HG03457 (cell line): Measurements from ENCODE around the gene TAF11L11.
"Not testable (repeated sequence)": the region's sequence is repeated elsewhere in the genome, so short reads cannot be mapped to it uniquely, and the experiment has no call there.

Experiments used
- ATAC-seq: cut with Tn5 transposase; IDR thresholded peaks from one replicate; pipeline ENCODE4 v1.9.1; 2021; ENCODE audit warnings: moderate number of reproducible peaks; ENCODE audit not compliant: unreplicated experiment

TAF11L11 gene

DNA sequence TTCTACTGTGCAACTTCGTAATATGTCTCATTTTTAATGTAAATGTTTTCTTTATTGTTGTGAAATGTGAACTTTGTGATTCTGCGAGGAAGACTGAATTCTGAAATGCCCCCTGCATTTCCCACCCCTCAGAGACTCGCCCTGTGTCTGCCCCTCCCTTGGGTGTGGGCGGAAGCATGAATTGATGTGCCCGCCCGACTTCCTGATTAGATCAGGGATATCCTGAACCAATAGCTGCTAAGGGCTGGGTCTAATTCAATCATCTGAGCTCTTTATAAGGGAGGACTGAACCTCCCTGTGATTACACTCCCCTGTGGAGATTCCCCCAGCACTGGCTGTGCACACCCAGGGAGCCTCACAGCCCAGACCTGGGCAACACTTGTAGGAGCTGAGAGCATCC, at the start of gene TAF11L11:
TSS of gene TAF11L11 (plus strand) at position 304 of the 400 bp plus-strand sequence.
- not testable (repeated sequence) for ATAC-seq

DNA sequence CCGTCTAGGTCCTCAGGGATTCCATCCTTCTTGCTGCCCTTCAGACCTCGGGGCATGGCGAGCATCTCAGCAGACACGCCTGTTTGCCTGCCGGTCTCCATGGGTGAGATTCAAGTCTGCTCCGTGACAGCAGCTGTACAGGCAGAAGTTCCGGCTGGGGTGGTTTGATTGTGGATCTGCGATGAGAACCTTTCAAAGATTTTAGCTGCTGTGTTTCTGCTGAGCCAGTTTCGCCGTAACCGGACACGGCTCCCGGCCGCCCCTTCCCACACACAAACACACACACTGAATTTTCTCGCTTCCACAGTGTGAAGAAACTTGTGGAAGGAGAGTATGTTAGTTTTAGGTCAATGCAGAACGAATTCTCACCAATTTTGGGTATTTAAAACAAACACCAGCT, 18.3 kb upstream of the TAF11L11 start, which contains the start of gene TAF11L7:
TSS of gene TAF11L7 (minus strand) at position 101 of the 400 bp plus-strand sequence.
- ATAC-seq: not testable (repeated sequence)

DNA sequence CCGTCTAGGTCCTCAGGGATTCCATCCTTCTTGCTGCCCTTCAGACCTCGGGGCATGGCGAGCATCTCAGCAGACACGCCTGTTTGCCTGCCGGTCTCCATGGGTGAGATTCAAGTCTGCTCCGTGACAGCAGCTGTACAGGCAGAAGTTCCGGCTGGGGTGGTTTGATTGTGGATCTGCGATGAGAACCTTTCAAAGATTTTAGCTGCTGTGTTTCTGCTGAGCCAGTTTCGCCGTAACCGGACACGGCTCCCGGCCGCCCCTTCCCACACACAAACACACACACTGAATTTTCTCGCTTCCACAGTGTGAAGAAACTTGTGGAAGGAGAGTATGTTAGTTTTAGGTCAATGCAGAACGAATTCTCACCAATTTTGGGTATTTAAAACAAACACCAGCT, 13.1 kb upstream of the TAF11L11 start, which contains the start of gene TAF11L8:
TSS of gene TAF11L8 (minus strand) at position 101 of the 400 bp plus-strand sequence.
- ATAC-seq: not testable (repeated sequence)

DNA sequence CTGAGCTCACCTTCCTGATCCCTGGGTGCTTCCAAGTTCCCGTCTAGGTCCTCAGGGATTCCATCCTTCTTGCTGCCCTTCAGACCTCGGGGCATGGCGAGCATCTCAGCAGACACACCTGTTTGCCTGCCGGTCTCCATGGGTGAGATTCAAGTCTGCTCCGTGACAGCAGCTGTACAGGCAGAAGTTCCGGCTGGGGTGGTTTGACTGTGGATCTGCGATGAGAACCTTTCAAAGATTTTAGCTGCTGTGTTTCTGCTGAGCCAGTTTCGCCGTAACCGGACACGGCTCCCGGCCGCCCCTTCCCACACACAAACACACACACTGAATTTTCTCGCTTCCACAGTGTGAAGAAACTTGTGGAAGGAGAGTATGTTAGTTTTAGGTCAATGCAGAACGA, 9.7 kb upstream of the TAF11L11 start, which contains the start of gene TAF11L9:
TSS of gene TAF11L9 (minus strand) at position 140 of the 400 bp plus-strand sequence.
- ATAC-seq: not testable (repeated sequence)

DNA sequence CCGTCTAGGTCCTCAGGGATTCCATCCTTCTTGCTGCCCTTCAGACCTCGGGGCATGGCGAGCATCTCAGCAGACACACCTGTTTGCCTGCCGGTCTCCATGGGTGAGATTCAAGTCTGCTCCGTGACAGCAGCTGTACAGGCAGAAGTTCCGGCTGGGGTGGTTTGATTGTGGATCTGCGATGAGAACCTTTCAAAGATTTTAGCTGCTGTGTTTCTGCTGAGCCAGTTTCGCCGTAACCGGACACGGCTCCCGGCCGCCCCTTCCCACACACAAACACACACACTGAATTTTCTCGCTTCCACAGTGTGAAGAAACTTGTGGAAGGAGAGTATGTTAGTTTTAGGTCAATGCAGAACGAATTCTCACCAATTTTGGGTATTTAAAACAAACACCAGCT, 6.3 kb upstream of the TAF11L11 start, which contains the start of gene TAF11L10:
TSS of gene TAF11L10 (minus strand) at position 101 of the 400 bp plus-strand sequence.
- not testable (repeated sequence) for ATAC-seq

DNA sequence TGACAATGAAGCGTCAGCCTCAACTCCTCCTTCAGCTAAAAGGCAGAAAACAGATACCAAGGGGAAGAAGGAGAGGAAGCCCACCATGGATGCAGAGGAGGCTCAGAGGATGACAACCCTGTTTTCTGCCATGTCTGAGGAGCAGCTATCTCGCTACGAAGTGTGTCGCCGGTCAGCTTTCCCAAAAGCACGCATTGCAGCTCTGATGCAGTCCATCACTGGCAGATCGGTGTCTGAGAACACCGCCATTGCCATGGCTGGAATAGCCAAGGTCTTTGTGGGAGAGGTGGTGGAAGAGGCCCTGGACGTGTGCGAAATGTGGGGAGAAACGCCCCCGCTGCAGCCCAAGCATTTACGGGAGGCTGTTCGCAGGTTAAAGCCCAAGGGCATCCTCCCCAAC, 968 bp downstream of the TAF11L11 start:
- no peak for ATAC-seq

DNA sequence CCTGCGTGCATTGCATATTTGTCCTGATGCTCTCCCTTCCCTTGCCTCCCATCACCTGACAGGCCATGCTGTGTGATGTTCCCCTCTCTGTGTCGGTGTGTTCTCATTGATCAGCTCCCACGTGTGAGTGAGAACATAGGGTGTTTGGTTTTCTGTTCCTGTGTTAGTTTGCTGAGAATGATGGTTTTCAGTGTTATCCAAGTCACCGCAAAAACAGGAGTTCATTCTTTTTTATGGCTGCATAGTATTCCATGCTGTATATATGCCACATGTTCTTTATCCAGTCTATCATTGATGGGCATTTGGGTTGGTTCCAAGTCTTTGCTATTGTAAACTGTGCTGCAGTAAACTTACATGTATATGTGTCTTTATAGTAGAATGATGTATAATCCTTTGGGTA, 3.5 kb downstream of the TAF11L11 start:
- ATAC-seq: not testable (repeated sequence)

DNA sequence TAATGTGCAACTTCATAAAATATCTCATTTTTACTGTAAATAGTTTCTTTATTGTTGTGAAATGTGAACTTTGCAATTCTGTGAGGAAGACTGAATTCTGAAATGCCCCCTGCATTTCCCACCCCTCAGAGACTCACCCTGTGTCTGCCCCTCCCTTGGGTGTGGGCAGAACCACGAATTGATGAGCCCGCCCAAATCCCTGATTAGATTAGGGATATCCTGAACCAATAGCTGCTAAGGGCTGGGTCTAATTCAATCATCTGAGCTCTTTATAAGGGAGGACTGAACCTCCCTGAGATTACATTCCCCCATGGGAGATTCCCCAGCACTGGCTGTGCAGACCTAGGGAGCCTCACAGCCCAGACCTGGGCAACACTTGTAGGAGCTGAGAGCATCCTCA, 6.1 kb downstream of the TAF11L11 start, which contains the start of gene TAF11L12:
TSS of gene TAF11L12 (plus strand) at position 301 of the 400 bp plus-strand sequence.
- ATAC-seq: not testable (repeated sequence)

DNA sequence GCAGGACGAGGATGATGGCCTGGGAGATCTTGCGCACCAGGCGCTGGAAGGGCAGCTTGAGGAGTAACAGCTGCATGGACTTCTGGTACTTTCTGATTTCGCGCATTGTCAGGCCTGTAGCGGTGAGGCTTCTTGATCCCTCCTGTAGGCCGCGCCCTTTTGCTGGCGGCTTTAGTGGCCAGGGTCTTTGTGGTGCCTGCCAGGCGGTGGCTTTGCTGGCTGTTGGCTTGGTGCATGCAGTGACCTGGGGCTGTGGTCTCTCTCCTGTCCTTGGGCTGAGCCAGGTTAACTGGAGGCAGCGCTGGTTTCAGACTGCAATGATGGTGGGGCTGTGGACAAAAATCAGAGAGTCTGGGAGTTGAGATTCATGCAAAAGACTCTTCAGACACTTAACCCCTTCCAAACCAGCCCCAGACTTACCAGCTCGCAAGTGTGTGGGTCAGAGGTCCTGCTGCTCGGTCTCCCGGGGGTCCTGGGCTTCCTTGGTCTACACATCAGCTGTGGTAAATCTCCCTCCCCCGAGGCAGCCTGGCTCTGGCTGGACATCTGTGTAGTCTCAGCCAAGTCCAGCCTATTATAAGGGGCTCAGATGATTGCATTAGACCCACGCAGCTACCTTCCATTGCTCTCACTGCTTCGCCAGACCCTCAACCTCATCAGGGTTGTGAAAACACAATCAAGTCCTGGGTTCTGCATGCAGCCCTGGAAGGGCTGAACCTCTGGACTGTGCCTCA, 11.1 kb downstream of the TAF11L11 start:
- ATAC-seq: no peak

DNA sequence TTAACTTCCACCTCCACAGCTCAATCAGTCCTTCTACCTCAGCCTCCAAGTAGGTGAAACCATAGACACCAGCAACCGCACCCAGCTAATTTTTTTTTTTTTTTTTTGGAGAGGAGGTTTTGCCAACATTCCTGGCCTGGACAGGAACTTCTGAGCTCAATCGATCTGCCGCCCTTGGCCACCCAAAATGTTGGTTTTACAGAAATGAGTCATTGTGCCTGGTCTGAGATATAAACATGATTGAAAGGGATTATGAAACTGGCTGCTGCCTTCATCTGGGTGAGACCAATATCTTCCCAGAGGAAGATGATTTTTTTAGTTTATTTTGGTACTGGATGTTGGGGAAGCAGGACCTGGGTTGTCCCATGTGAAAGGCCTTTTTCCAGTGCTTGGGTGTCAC, 15.4 kb downstream of the TAF11L11 start:
- ATAC-seq: no peak

DNA sequence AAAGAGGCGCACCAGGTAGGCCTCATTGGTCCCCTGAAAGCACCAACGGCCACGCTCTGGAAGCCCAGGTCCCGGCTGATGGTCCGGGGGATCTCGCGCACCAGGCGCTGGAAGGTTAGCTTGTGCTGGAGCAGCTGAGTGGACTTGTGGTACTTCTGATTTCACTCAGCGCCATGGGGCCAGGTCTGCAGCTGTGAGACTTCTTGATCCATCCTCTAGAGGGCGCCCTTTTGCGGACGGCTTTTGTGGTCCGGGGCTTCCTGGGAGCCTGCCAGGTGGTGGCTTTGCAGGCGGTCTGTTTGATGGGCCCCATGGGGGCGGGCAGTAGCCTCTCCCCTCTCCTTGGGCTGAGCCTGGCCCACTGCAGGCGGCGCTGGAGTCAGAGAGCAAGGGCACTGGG, 16.6 kb downstream of the TAF11L11 start:
- no peak for ATAC-seq

DNA sequence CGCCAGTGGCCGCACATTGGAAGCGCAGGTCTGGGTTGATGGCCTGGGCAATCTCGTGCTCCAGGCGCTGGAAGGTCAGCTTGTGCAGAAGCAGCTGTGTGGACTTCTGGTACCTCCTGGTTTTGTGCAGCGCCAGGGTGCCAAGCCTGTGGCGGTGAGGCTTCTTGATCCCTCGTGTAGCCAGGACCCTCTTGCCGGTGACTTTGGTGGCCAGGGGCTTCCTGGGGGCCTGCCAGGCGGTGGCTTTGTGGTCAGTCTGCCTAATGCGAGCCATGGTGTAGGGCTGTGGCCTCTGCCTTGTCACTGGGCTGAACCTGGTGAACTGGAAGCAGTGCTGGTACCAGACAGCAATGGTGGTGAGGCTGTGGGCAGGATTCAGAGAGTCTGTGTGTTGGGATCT, 21.7 kb downstream of the TAF11L11 start:
- ATAC-seq: no peak

DNA sequence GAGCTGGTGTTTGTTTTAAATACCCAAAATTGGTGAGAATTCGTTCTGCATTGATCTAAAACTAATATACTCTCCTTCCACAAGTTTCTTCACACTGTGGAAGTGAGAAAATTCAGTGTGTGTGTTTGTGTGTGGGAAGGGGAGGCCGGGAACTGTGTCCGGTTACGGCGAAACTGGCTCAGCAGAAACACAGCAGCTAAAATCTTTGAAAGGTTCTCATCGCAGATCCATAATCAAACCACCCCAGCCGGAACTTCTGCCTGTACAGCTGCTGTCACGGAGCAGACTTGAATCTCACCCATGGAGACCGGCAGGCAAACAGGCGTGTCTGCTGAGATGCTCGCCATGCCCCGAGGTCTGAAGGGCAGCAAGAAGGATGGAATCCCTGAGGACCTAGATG, 27.8 kb downstream of the TAF11L11 start, which contains the start of gene TAF11L13:
TSS of gene TAF11L13 (plus strand) at position 301 of the 400 bp plus-strand sequence.
- not testable (repeated sequence) for ATAC-seq

DNA sequence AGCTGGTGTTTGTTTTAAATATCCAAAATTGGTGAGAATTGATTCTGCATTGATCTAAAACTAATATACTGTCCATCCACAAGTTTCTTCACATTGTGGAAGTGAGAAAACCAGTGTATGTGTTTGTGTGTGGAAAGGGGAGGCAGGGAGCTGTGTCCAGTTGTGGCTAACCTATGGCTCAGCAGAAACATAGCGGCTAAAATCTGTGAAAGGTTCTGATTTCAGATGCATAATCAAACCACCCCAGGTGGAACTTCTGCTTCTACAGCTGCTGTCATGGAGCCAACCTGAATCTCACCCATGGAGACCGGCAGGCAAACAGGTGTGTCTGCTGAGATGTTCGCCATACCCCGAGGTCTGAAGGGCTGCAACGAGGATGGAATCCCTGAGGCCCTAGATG, 30.2 kb downstream of the TAF11L11 start, which contains the start of gene TAF11L14:
TSS of gene TAF11L14 (plus strand) at position 301 of the 400 bp plus-strand sequence.
- no peak for ATAC-seq

DNA sequence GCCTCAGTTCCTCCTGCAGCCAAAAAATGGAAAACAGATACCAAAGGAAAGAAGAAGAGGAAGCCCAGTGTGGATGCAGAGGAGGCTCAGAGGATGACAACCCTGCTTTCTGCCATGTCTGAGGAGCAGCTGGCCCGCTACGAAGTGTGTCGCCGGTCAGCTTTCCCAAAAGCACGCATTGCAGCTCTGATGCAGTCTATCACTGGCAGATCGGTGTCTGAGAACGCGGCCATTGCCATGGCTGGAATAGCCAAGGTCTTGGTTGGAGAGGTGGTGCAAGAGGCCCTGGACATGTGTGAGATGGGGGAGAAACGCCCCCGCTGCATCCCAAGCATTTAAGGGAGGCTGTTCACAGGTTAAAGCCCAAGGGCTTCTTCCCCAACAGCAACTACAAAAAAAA, 45.2 kb downstream of the TAF11L11 start:
- not testable (repeated sequence) for ATAC-seq

DNA sequence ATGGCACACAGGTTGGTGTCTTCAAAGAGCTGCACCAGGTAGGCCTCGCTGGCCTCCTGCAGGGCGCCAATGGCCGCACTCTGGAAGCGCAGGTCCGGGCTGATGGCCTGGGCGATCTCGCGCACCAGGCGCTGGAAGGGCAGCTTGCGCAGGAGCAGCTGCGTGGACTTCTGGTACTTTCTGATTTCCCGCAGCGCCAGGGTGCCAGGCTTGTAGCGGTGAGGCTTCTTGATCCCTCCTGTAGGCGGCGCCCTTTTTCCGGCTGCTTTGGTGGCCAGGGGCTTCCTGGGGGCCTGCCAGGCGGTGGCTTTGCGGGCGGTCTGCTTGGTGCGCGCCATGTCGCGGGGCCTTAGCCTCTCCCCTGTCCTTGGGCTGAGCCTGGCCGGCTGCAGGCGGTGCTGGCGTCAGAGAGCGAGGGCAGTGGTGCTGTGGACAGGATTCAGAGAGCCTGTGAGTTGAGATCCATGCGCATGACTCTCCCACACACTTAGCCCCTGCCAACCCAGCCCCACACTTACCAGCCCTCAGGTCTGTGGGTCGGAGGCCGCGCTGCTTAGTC, 51.3 kb downstream of the TAF11L11 start:
- ATAC-seq: not testable (repeated sequence)
